IMR-90 (cell line): ENCODE data around the gene RASGEF1C. TPM values are rescaled to one million over a fixed set of nuclear protein-coding genes. Genes with fewer than 3 reads are reported as not detected.

Source experiments
- ATAC-seq: fragments of 200-7000 bp; cut with Tn5 transposase; 2 replicates; pipeline ENCODE4 v1.9.1; 2020; ENCODE audit warnings: low read depth, mild to moderate bottlenecking, moderate library complexity
- BruUV-seq: library from RNA; stranded (reverse); fragments of 400-500 nt; replicated peaks from 2 replicates; lab custom pipeline; 2021; lab: Mats Ljungman, UMichigan
- CTCF ChIA-PET: fragments of 300-600 bp; formaldehyde crosslinking; extraction: SDS; loops from one replicate; lab custom pipeline; 2021; ENCODE audit warnings: antibody characterized with exemption; lab: Yijun Ruan, JAX
- POLR2A ChIA-PET: fragments of 300-600 bp; sonication (Branson Sonifier 250); formaldehyde crosslinking; loops from one replicate; lab custom pipeline; 2022; ENCODE audit warnings: antibody characterized with exemption; ENCODE audit not compliant: unreplicated experiment; lab: Charles Lee
- DNase-seq: peaks from one replicate; pipeline ENCODE4 v3.0.0; 2013
- H2AFZ ChIP-seq: replicated peaks from 2 replicates; pipeline ENCODE3; 2013; ENCODE audit warnings: low read length, mild to moderate bottlenecking; ENCODE audit not compliant: poor library complexity
- H2AK5ac ChIP-seq: 2 replicates; pipeline ENCODE4 v1.6.1; 2013; ENCODE audit warnings: low read depth, low read length, inconsistent platforms
- H2AK9ac ChIP-seq: replicated peaks from 2 replicates; pipeline ENCODE3; 2013; ENCODE audit warnings: mild to moderate bottlenecking, low read depth, low read length, moderate library complexity; ENCODE audit not compliant: poor library complexity
- H2BK120ac ChIP-seq: 2 replicates; pipeline ENCODE4 v1.6.1; 2013; ENCODE audit warnings: low read depth, low read length, inconsistent platforms
- H2BK15ac ChIP-seq: 3 replicates; pipeline ENCODE4 v1.6.1; 2013; ENCODE audit warnings: low read depth, low read length, inconsistent platforms
- H2BK20ac ChIP-seq: 2 replicates; pipeline ENCODE4 v1.6.1; 2013; ENCODE audit warnings: low read depth, mild to moderate bottlenecking, inconsistent platforms, low read length, moderate library complexity
- H2BK5ac ChIP-seq: 2 replicates; pipeline ENCODE4 v1.6.1; 2013; ENCODE audit warnings: mild to moderate bottlenecking, low read depth, low read length, inconsistent platforms; ENCODE audit not compliant: poor library complexity, severe bottlenecking
- H3K14ac ChIP-seq: replicated peaks from 2 replicates; pipeline ENCODE4 v1.6.1; 2013; ENCODE audit warnings: low read depth, low read length, inconsistent platforms
- H3K18ac ChIP-seq: 2 replicates; pipeline ENCODE4 v1.6.1; 2013; ENCODE audit warnings: low read depth, low read length, control low read depth
- H3K23ac ChIP-seq: 2 replicates; pipeline ENCODE4 v1.6.1; 2013; ENCODE audit warnings: low read depth, low read length, inconsistent platforms
- H3K27ac ChIP-seq: 2 replicates; pipeline ENCODE4 v1.5.1; 2013; ENCODE audit warnings: mild to moderate bottlenecking, control low read depth, low read length; ENCODE audit not compliant: insufficient read depth
- H3K27me3 ChIP-seq: 2 replicates; pipeline ENCODE4 v1.6.1; 2013; ENCODE audit warnings: low read length; ENCODE audit not compliant: control insufficient read depth, insufficient read depth
- H3K36me3 ChIP-seq: 2 replicates; pipeline ENCODE4 v1.6.1; 2013; ENCODE audit warnings: low read length, mixed read lengths; ENCODE audit not compliant: control insufficient read depth, insufficient read depth
- H3K4ac ChIP-seq: 2 replicates; pipeline ENCODE4 v1.6.1; 2013; ENCODE audit warnings: low read depth, low read length, inconsistent platforms
- H3K4me1 ChIP-seq: 2 replicates; pipeline ENCODE4 v1.6.1; 2013; ENCODE audit warnings: low read length, mixed read lengths; ENCODE audit not compliant: control insufficient read depth, insufficient read depth
- H3K4me2 ChIP-seq: 2 replicates; pipeline ENCODE4 v1.6.1; 2013; ENCODE audit warnings: low read depth, mild to moderate bottlenecking, control low read depth, low read length, moderate library complexity
- H3K4me3 ChIP-seq: 2 replicates; pipeline ENCODE4 v1.5.1; 2013; ENCODE audit warnings: low read depth, mild to moderate bottlenecking, control low read depth, low read length, moderate library complexity; ENCODE audit not compliant: insufficient read depth
- H3K56ac ChIP-seq: 2 replicates; pipeline ENCODE4 v1.6.1; 2013; ENCODE audit warnings: low read length, inconsistent platforms; ENCODE audit not compliant: insufficient read depth; ENCODE audit errors: extremely low read depth
- H3K79me1 ChIP-seq, 2 experiments: 2 replicates each; pipeline ENCODE4 v1.6.1; 2013; ENCODE audit warnings: low read length in 2 of 2, inconsistent platforms in 1 of 2, low read depth in 1 of 2
- H3K9ac ChIP-seq: 2 replicates; pipeline ENCODE4 v1.6.1; 2013; ENCODE audit warnings: low read depth, low read length, control low read depth
- H3K9me1 ChIP-seq: 2 replicates; pipeline ENCODE4 v1.6.1; 2013; ENCODE audit warnings: low read length, inconsistent platforms; ENCODE audit not compliant: insufficient read depth
- H3K9me3 ChIP-seq: 2 replicates; pipeline ENCODE4 v1.6.1; 2013; ENCODE audit warnings: low read length; ENCODE audit not compliant: control insufficient read depth, insufficient read depth
- H4K20me1 ChIP-seq: 2 replicates; pipeline ENCODE4 v1.6.1; 2013; ENCODE audit warnings: low read length, inconsistent platforms; ENCODE audit not compliant: insufficient read depth
- H4K5ac ChIP-seq: 2 replicates; pipeline ENCODE4 v1.6.1; 2013; ENCODE audit warnings: mild to moderate bottlenecking, low read depth, low read length, control low read depth
- H4K8ac ChIP-seq, 2 experiments: 2 replicates each; pipeline ENCODE4 v1.6.1; 2013; ENCODE audit warnings: low read depth in 2 of 2, low read length in 2 of 2, control low read depth in 1 of 2, inconsistent platforms in 1 of 2
- H4K91ac ChIP-seq: 2 replicates; pipeline ENCODE4 v1.6.1; 2013; ENCODE audit warnings: low read depth, low read length, inconsistent platforms; ENCODE audit not compliant: insufficient read depth
- BHLHE40 ChIP-seq: fragments of 150-350 bp; IDR thresholded peaks from 2 replicates; pipeline ENCODE4 v1.6.1; 2016; ENCODE audit warnings: mild to moderate bottlenecking, low read depth, low read length
- CEBPB ChIP-seq: IDR thresholded peaks from 2 replicates; pipeline ENCODE4 v1.6.1; 2012; ENCODE audit warnings: low read depth, low read length, improper control_type of control experiment
- CHD1 ChIP-seq: IDR thresholded peaks from 2 replicates; pipeline ENCODE4 v1.6.1; 2012; ENCODE audit warnings: low read depth, low read length, improper control_type of control experiment
- CTCF ChIP-seq: conservative IDR thresholded peaks from 2 replicates; pipeline ENCODE4 v1.5.1; 2012; ENCODE audit warnings: mild to moderate bottlenecking, low read depth, low read length, improper control_type of control experiment
- ELK1 ChIP-seq: fragments of 150-350 bp; IDR thresholded peaks from 2 replicates; pipeline ENCODE4 v1.6.1; 2016; ENCODE audit warnings: low read depth, mild to moderate bottlenecking, low read length, moderate library complexity, borderline replicate concordance
- FOS ChIP-seq: fragments of 150-350 bp; IDR thresholded peaks from 2 replicates; pipeline ENCODE4 v1.6.1; 2016; ENCODE audit warnings: low read depth, low read length
- MAFK ChIP-seq: IDR thresholded peaks from 2 replicates; pipeline ENCODE4 v1.6.1; 2012; ENCODE audit warnings: low read depth, low read length, improper control_type of control experiment
- MAZ ChIP-seq: IDR thresholded peaks from 2 replicates; pipeline ENCODE4 v1.6.1; 2012; ENCODE audit warnings: low read depth, mild to moderate bottlenecking, low read length, improper control_type of control experiment, moderate library complexity, borderline replicate concordance
- MXI1 ChIP-seq: IDR thresholded peaks from 2 replicates; pipeline ENCODE4 v1.6.1; 2012; ENCODE audit warnings: low read depth, mild to moderate bottlenecking, low read length, moderate library complexity, borderline replicate concordance
- NFE2L2 ChIP-seq: fragments of 150-350 bp; IDR thresholded peaks from 2 replicates; pipeline ENCODE4 v1.6.1; 2016; ENCODE audit warnings: low read depth, mild to moderate bottlenecking, low read length
- POLR2A ChIP-seq: IDR thresholded peaks from 2 replicates; pipeline ENCODE4 v1.6.1; 2012; ENCODE audit warnings: mild to moderate bottlenecking, low read depth, low read length
- RAD21 ChIP-seq: IDR thresholded peaks from 2 replicates; pipeline ENCODE4 v1.6.1; 2012; ENCODE audit warnings: low read length, improper control_type of control experiment
- RCOR1 ChIP-seq: IDR thresholded peaks from 2 replicates; pipeline ENCODE4 v1.6.1; 2012; ENCODE audit warnings: mild to moderate bottlenecking, low read length, improper control_type of control experiment; ENCODE audit not compliant: insufficient replicate concordance
- RFX5 ChIP-seq: IDR thresholded peaks from 2 replicates; pipeline ENCODE4 v1.8.0; 2012; ENCODE audit warnings: low read depth, mild to moderate bottlenecking, low read length, moderate library complexity
- SMC3 ChIP-seq: fragments of 150-350 bp; IDR thresholded peaks from 2 replicates; pipeline ENCODE4 v1.6.1; 2016; ENCODE audit warnings: low read depth, mild to moderate bottlenecking, antibody characterized with exemption, low read length, moderate library complexity
- USF2 ChIP-seq: fragments of 150-350 bp; IDR thresholded peaks from 2 replicates; pipeline ENCODE4 v1.6.1; 2017; ENCODE audit warnings: mild to moderate bottlenecking, antibody characterized with exemption, low read length, low read depth
- WGBS, 2 experiments: methylation state at CpG; one replicate each; pipeline versions ENCODE4 v1.1.5 to v1.1.7; 2013; ENCODE audit warnings: missing lambda C conversion rate in 2 of 2; ENCODE audit not compliant: insufficient read length in 1 of 2; ENCODE audit errors: extremely low coverage in 2 of 2; 5-methylcytosine and 5-hydroxymethylcytosine counted together
- dilution Hi-C: fragments of 300-500 bp; cut with HindIII; formaldehyde crosslinking; loops from one replicate; pipeline ENCODE4 v1.14.3; 2018; ENCODE audit warnings: low sequenced_read_pairs; ENCODE audit not compliant: unreplicated experiment
- in situ Hi-C: fragments of 300-500 bp; cut with MboI; formaldehyde crosslinking; loops from 3 replicates; pipeline ENCODE4 v1.14.3; 2019; ENCODE audit warnings: low sequenced_read_pairs, inconsistent platforms, mixed read lengths
- intact Hi-C: fragments of 100-400 bp; cut with micrococcal nuclease; formaldehyde crosslinking; loops from 2 replicates; pipeline ENCODE4 v1.10.0; 2022
- polyA plus RNA-seq, 3 experiments: library from polyadenylated mRNA; depleted of rRNA; stranded (reverse); fragments of >200 nt; gene quantifications; 2 replicates each; pipeline ENCODE4 v1.2.3, GENCODE V29; 2012; ENCODE audit warnings: low replicate concordance in 1 of 3
- total RNA-seq: library from RNA; depleted of rRNA; stranded (reverse); fragments of >200 nt; gene quantifications from 2 replicates; pipeline ENCODE4 v1.2.3, GENCODE V29; 2012

Gene RASGEF1C
- total and polyA plus RNA-seq, 2 of the 4 experiments (the other 2 are of a cell fraction): not detected

GRCh38 chr5:180160789-180161188, 48.2 kb downstream of the RASGEF1C start:
- Histone ChIP-seq H3K4ac (no peak overlapping the region), H2BK20ac (no peak overlapping the region), H3K4me2 (no peak overlapping the region), H2BK15ac (no peak overlapping the region), H2BK120ac (no peak overlapping the region), H3K79me1 (no peaks in the 10 kb centered on the region), H3K27me3 (peaks cover 7% of the 10 kb centered on the region), H4K91ac (no peak overlapping the region), H3K9me1 (no peaks in the 10 kb centered on the region), H3K9me3 (no peaks in the 10 kb centered on the region), H3K9ac (no peak overlapping the region), H3K56ac (no peak overlapping the region), H3K14ac (no peak overlapping the region), H2AK5ac (no peak overlapping the region), H3K23ac (no peak overlapping the region), H3K27ac (no peak overlapping the region), H2AK9ac (no peak overlapping the region), H2BK5ac (no peak overlapping the region), H4K8ac (no peak overlapping the region), H2AFZ (no peak overlapping the region), H4K5ac (no peak overlapping the region), H4K20me1 (no peaks in the 10 kb centered on the region), H3K4me1 (peaks cover 2% of the 10 kb centered on the region; the same call in 1 of the 2 replicates), H3K4me3 (no peak overlapping the region), H3K36me3 (no peaks in the 10 kb centered on the region), H3K18ac (no peak overlapping the region)
- ATAC-seq (no peak), DNase-seq (no peak)
- WGBS, 2 experiments: 70% methylated on average over 4 of the region's 9 CpGs; no CpG with 5 or more reads in 1 of the 2 experiments
- dilution Hi-C loops (no loop called here), in situ Hi-C loops (no loop called here), intact Hi-C loops (no loop called here)
- no peak for TF ChIP-seq FOS
- TF ChIP-seq RFX5: no peak
- TF ChIP-seq BHLHE40: no peak
- TF ChIP-seq ELK1: no peak
- TF ChIP-seq MAFK: no peak
- TF ChIP-seq RAD21: no peak
- TF ChIP-seq USF2: no peak
- TF ChIP-seq SMC3: no peak
- no peak for TF ChIP-seq CHD1
- no peak for TF ChIP-seq NFE2L2
- TF ChIP-seq CTCF: no peak
- TF ChIP-seq RCOR1: no peak
- no peak for TF ChIP-seq MAZ
- TF ChIP-seq MXI1: no peak
- TF ChIP-seq CEBPB: no peak
- no peak for TF ChIP-seq POLR2A
- ChIA-PET CTCF (no interaction called here), POLR2A (no interaction called here)
- BruUV-seq: no TSS peak
